HG03460 (cell line): ENCODE results near the gene PTPRCAP.
A peak's percentile ranks its signal among the peaks of the same experiment; 100 is the strongest.
"Not testable (repeated sequence)": the region's sequence is repeated elsewhere in the genome, so short reads cannot be mapped to it uniquely, and the experiment has no call there.

Experiments used
- ATAC-seq: cut with Tn5 transposase; IDR thresholded peaks from one replicate; pipeline ENCODE4 v1.9.1; 2021; ENCODE audit not compliant: unreplicated experiment

The PTPRCAP gene

GRCh38 chr11:67428052-67429001 is 9.2 kb downstream of the PTPRCAP start, which contains the start of gene RPS6KB2:
Gene RPS6KB2, plus strand, starts transcription at chr11:67428494. Its CDS starts 52 bp downstream, at chr11:67428546.
- peak; percentile 81 for ATAC-seq

GRCh38 chr11:67427364-67427859 is 10.1 kb downstream of the PTPRCAP start:
- ATAC-seq, result not testable (repeated sequence)

- no peak for ATAC-seq
These were observed 13.4 kb downstream of the PTPRCAP start for GRCh38 chr11:67423891-67424613.

- ATAC-seq, result no peak
These were observed 14.0 kb downstream of the PTPRCAP start for GRCh38 chr11:67423466-67423865.

GRCh38 chr11:67422891-67423290 is 14.6 kb downstream of the PTPRCAP start:
- ATAC-seq, result no peak

GRCh38 chr11:67421430-67422031 is 16.0 kb downstream of the PTPRCAP start:
- no peak for ATAC-seq

GRCh38 chr11:67420646-67421429 is 16.6 kb downstream of the PTPRCAP start:
- ATAC-seq, result peak; percentile 92

- ATAC-seq, result no peak
These were observed 17.3 kb downstream of the PTPRCAP start for GRCh38 chr11:67420147-67420645.

GRCh38 chr11:67419325-67420049 is 18.0 kb downstream of the PTPRCAP start:
- ATAC-seq, result no peak

GRCh38 chr11:67418476-67419281 is 18.8 kb downstream of the PTPRCAP start:
- ATAC-seq, result no peak

- no peak for ATAC-seq
These were observed 20.1 kb downstream of the PTPRCAP start for GRCh38 chr11:67417425-67417824.

- no peak for ATAC-seq
These were observed 20.8 kb downstream of the PTPRCAP start for GRCh38 chr11:67416416-67417335.

- ATAC-seq, result no peak
These were observed 21.8 kb downstream of the PTPRCAP start, which contains the start of gene CARNS1 for GRCh38 chr11:67415501-67416304. Gene CARNS1, plus strand, starts transcription at chr11:67415678. Its CDS starts 522 bp downstream, at chr11:67416200.

- ATAC-seq, result no peak
These were observed 24.1 kb downstream of the PTPRCAP start for GRCh38 chr11:67413266-67413849.

- no peak for ATAC-seq
These were observed 24.8 kb downstream of the PTPRCAP start for GRCh38 chr11:67412495-67413179.

GRCh38 chr11:67411785-67412152 is 25.7 kb downstream of the PTPRCAP start:
- ATAC-seq, result no peak
